Adipocyte (in vitro differentiated cells): ENCODE data around the gene BSDC1.

Experiments used
- DNase-seq: peaks from one replicate; pipeline ENCODE4 v3.0.0-alpha.2; 2015; ENCODE audit warnings: low read depth
- H3K27me3 ChIP-seq: replicated peaks from 2 replicates; pipeline ENCODE4 v1.7.0; 2013; ENCODE audit warnings: mild to moderate bottlenecking, low read length, moderate library complexity; ENCODE audit not compliant: control insufficient read depth, insufficient read depth
- H3K36me3 ChIP-seq: 2 replicates; pipeline ENCODE4 v1.7.0; 2013; ENCODE audit warnings: low read length, mild to moderate bottlenecking, moderate library complexity; ENCODE audit not compliant: control insufficient read depth, insufficient read depth, severe bottlenecking
- H3K4me1 ChIP-seq: 2 replicates; pipeline ENCODE4 v1.7.0; 2013; ENCODE audit warnings: mild to moderate bottlenecking, low read length, moderate library complexity; ENCODE audit not compliant: control insufficient read depth, insufficient read depth
- H3K4me3 ChIP-seq: 2 replicates; pipeline ENCODE4 v1.7.0; 2013; ENCODE audit warnings: mild to moderate bottlenecking, low read length, moderate library complexity
- H3K9ac ChIP-seq: 2 replicates; pipeline ENCODE4 v1.7.0; 2013; ENCODE audit warnings: mild to moderate bottlenecking, low read length, moderate library complexity
- H3K9me3 ChIP-seq: 2 replicates; pipeline ENCODE4 v1.7.0; 2013; ENCODE audit warnings: mild to moderate bottlenecking, low read length, moderate library complexity; ENCODE audit not compliant: control insufficient read depth

BSDC1 gene

GRCh38 chr1:32341186-32341757 lies 53.0 kb downstream of the BSDC1 start:
- no peak for DNase-seq
- Histone ChIP-seq H3K36me3 (no peaks in the 10 kb centered on the region), H3K4me3 (no peak overlapping the region), H3K4me1 (peaks cover 35% of the 10 kb centered on the region), H3K9ac (no peak overlapping the region), H3K9me3 (no peaks in the 10 kb centered on the region), H3K27me3 (no peaks in the 10 kb centered on the region)

GRCh38 chr1:32339363-32339978 lies 54.8 kb downstream of the BSDC1 start:
- H3K9ac ChIP-seq: no peak overlapping the region
- H3K27me3 ChIP-seq: no peaks in the 10 kb centered on the region
- H3K36me3 ChIP-seq: no peaks in the 10 kb centered on the region
- H3K9me3 ChIP-seq: no peaks in the 10 kb centered on the region
- peak; percentile 32 for DNase-seq
- H3K4me3 ChIP-seq: no peak overlapping the region
- H3K4me1 ChIP-seq: peaks cover 29% of the 10 kb centered on the region

GRCh38 chr1:32338637-32339145 lies 55.5 kb downstream of the BSDC1 start:
- Histone ChIP-seq H3K4me3 (no peak overlapping the region), H3K9me3 (no peaks in the 10 kb centered on the region), H3K36me3 (no peaks in the 10 kb centered on the region), H3K27me3 (no peaks in the 10 kb centered on the region), H3K4me1 (peaks cover 35% of the 10 kb centered on the region), H3K9ac (no peak overlapping the region)
- no peak for DNase-seq

- Histone ChIP-seq H3K4me1 (peaks cover 41% of the 10 kb centered on the region), H3K27me3 (no peaks in the 10 kb centered on the region), H3K9ac (no peak overlapping the region), H3K4me3 (no peak overlapping the region), H3K36me3 (peaks cover 5% of the 10 kb centered on the region), H3K9me3 (no peaks in the 10 kb centered on the region)
- no peak for DNase-seq
Observed at GRCh38 chr1:32337855-32338636, 56.2 kb downstream of the BSDC1 start.

- Histone ChIP-seq H3K4me3 (no peak overlapping the region), H3K4me1 (peaks cover 42% of the 10 kb centered on the region), H3K36me3 (peaks cover 5% of the 10 kb centered on the region), H3K9ac (no peak overlapping the region), H3K27me3 (no peaks in the 10 kb centered on the region), H3K9me3 (no peaks in the 10 kb centered on the region)
- no peak for DNase-seq
Observed at GRCh38 chr1:32336963-32337675, 57.1 kb downstream of the BSDC1 start.

GRCh38 chr1:32336591-32336932 lies 57.7 kb downstream of the BSDC1 start:
- peak overlapping the region; percentile 8 for H3K4me3 ChIP-seq
- peaks cover 42% of the 10 kb centered on the region for H3K4me1 ChIP-seq

GRCh38 chr1:32335790-32336590 lies 58.3 kb downstream of the BSDC1 start, which contains the start of gene MARCKSL1:
Gene MARCKSL1 (minus strand): TSS chr1:32336233. CDS start chr1:32336033, 200 bp downstream.
- H3K4me3 ChIP-seq: peak within 1 kb of the TSS; percentile 82
- no peaks in the 10 kb centered on the region for H3K9me3 ChIP-seq
- H3K9ac ChIP-seq: peak within 1 kb of the TSS; percentile 82
- no peaks in the 10 kb centered on the region for H3K27me3 ChIP-seq
- peaks cover 42% of the 10 kb centered on the region for H3K4me1 ChIP-seq
- peaks cover 13% of the 10 kb centered on the region for H3K36me3 ChIP-seq
- peak; percentile 88 for DNase-seq

More at GRCh38 chr1:32336591-32336932, 57.7 kb downstream of the BSDC1 start:
- Histone ChIP-seq H3K27me3 (no peaks in the 10 kb centered on the region), H3K9ac (no peak overlapping the region), H3K9me3 (no peaks in the 10 kb centered on the region), H3K36me3 (peaks cover 8% of the 10 kb centered on the region)
- no peak for DNase-seq

GRCh38 chr1:32335535-32335789 lies 58.8 kb downstream of the BSDC1 start:
- Histone ChIP-seq H3K4me3 (peak overlapping the region; percentile 82), H3K36me3 (peaks cover 13% of the 10 kb centered on the region), H3K9ac (peak overlapping the region; percentile 82), H3K4me1 (peaks cover 42% of the 10 kb centered on the region), H3K27me3 (no peaks in the 10 kb centered on the region), H3K9me3 (no peaks in the 10 kb centered on the region)
- no peak for DNase-seq

GRCh38 chr1:32334864-32335534 lies 59.2 kb downstream of the BSDC1 start:
- no peaks in the 10 kb centered on the region for H3K27me3 ChIP-seq
- peak; percentile 81 for DNase-seq
- H3K36me3 ChIP-seq: peaks cover 17% of the 10 kb centered on the region
- H3K4me3 ChIP-seq: peak overlapping the region; percentile 82
- peak overlapping the region; percentile 82 for H3K9ac ChIP-seq
- H3K9me3 ChIP-seq: no peaks in the 10 kb centered on the region
- peaks cover 42% of the 10 kb centered on the region for H3K4me1 ChIP-seq

- Histone ChIP-seq H3K4me1 (peaks cover 37% of the 10 kb centered on the region), H3K27me3 (no peaks in the 10 kb centered on the region), H3K4me3 (peak overlapping the region; percentile 82), H3K9me3 (no peaks in the 10 kb centered on the region), H3K36me3 (peaks cover 19% of the 10 kb centered on the region), H3K9ac (peak overlapping the region; percentile 82)
- DNase-seq: no peak
Observed at GRCh38 chr1:32334274-32334861, 59.9 kb downstream of the BSDC1 start.
